22Rv1 (cell line): ENCODE results near the gene PPM1F.

Experiments used
- ZFX ChIP-seq: fragments of 450-650 bp; IDR thresholded peaks from 2 replicates; pipeline ENCODE4 v1.6.1; 2017; ENCODE audit warnings: antibody characterized with exemption, borderline replicate concordance
- TF ChIP-seq, protein P1 (sequence below): fragments of 450-650 bp; IDR thresholded peaks from 2 replicates; pipeline ENCODE4 v1.5.1; 2017; ENCODE audit warnings: mild to moderate bottlenecking

DNA sequence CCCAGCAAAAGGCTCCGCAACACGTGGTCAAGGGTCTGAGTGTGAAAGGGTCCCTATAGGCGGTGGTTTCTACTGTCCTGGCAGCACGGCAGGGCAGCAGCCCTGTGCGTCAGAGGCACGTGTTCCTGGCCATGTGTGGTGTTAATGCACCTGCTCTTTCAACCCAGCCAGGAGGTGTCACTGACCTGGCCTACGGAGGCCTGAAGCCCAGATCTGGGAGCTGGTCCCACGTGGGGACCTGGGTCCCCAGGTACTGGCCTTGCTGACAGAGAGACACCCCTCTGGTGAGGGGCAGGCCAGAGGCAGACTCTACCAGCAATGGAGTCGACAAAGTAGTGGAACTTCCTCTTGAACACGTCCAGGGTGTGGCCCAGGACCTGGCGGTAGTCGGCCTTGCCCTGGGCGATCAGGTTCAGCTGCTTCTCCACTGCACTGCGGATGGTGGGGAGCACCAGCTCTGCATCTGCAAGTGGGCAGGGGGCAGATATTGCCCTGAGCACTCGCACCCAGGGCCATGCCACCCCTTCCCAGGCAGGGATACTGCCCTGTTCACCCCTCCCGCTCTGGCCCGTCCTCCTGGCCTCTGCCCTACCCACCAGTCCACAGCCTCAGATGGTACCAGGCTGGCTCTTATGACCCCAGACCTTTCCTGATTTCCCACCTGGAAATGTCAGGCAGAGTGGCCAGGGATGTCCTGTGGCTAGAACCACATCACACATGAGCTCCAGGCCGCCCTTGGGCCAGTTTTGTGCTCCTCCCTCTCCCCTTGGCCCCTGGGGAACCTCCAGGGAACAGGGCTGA is 6.8 kb upstream of the PPM1F start:
- TF ChIP-seq, protein P1, sequence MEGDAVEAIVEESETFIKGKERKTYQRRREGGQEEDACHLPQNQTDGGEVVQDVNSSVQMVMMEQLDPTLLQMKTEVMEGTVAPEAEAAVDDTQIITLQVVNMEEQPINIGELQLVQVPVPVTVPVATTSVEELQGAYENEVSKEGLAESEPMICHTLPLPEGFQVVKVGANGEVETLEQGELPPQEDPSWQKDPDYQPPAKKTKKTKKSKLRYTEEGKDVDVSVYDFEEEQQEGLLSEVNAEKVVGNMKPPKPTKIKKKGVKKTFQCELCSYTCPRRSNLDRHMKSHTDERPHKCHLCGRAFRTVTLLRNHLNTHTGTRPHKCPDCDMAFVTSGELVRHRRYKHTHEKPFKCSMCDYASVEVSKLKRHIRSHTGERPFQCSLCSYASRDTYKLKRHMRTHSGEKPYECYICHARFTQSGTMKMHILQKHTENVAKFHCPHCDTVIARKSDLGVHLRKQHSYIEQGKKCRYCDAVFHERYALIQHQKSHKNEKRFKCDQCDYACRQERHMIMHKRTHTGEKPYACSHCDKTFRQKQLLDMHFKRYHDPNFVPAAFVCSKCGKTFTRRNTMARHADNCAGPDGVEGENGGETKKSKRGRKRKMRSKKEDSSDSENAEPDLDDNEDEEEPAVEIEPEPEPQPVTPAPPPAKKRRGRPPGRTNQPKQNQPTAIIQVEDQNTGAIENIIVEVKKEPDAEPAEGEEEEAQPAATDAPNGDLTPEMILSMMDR = no peak
- TF ChIP-seq ZFX = no peak
